Measurements from ENCODE around the gene ZNF184. TPM values are rescaled to one million over a fixed set of nuclear protein-coding genes. Genes with fewer than 3 reads are reported as not detected.

ZNF184 gene
- total and polyA plus RNA-seq, 9 of the 15 experiments (the other 6 are each of a cell fraction or from before 2014, with no cell fraction given): 7.6 to 22.2 (median 12.8) TPM

GRCh38 chr6:27505209-27506027 lies 32.5 kb upstream of the ZNF184 start (continued):
- TF ChIP-seq, protein P1, sequence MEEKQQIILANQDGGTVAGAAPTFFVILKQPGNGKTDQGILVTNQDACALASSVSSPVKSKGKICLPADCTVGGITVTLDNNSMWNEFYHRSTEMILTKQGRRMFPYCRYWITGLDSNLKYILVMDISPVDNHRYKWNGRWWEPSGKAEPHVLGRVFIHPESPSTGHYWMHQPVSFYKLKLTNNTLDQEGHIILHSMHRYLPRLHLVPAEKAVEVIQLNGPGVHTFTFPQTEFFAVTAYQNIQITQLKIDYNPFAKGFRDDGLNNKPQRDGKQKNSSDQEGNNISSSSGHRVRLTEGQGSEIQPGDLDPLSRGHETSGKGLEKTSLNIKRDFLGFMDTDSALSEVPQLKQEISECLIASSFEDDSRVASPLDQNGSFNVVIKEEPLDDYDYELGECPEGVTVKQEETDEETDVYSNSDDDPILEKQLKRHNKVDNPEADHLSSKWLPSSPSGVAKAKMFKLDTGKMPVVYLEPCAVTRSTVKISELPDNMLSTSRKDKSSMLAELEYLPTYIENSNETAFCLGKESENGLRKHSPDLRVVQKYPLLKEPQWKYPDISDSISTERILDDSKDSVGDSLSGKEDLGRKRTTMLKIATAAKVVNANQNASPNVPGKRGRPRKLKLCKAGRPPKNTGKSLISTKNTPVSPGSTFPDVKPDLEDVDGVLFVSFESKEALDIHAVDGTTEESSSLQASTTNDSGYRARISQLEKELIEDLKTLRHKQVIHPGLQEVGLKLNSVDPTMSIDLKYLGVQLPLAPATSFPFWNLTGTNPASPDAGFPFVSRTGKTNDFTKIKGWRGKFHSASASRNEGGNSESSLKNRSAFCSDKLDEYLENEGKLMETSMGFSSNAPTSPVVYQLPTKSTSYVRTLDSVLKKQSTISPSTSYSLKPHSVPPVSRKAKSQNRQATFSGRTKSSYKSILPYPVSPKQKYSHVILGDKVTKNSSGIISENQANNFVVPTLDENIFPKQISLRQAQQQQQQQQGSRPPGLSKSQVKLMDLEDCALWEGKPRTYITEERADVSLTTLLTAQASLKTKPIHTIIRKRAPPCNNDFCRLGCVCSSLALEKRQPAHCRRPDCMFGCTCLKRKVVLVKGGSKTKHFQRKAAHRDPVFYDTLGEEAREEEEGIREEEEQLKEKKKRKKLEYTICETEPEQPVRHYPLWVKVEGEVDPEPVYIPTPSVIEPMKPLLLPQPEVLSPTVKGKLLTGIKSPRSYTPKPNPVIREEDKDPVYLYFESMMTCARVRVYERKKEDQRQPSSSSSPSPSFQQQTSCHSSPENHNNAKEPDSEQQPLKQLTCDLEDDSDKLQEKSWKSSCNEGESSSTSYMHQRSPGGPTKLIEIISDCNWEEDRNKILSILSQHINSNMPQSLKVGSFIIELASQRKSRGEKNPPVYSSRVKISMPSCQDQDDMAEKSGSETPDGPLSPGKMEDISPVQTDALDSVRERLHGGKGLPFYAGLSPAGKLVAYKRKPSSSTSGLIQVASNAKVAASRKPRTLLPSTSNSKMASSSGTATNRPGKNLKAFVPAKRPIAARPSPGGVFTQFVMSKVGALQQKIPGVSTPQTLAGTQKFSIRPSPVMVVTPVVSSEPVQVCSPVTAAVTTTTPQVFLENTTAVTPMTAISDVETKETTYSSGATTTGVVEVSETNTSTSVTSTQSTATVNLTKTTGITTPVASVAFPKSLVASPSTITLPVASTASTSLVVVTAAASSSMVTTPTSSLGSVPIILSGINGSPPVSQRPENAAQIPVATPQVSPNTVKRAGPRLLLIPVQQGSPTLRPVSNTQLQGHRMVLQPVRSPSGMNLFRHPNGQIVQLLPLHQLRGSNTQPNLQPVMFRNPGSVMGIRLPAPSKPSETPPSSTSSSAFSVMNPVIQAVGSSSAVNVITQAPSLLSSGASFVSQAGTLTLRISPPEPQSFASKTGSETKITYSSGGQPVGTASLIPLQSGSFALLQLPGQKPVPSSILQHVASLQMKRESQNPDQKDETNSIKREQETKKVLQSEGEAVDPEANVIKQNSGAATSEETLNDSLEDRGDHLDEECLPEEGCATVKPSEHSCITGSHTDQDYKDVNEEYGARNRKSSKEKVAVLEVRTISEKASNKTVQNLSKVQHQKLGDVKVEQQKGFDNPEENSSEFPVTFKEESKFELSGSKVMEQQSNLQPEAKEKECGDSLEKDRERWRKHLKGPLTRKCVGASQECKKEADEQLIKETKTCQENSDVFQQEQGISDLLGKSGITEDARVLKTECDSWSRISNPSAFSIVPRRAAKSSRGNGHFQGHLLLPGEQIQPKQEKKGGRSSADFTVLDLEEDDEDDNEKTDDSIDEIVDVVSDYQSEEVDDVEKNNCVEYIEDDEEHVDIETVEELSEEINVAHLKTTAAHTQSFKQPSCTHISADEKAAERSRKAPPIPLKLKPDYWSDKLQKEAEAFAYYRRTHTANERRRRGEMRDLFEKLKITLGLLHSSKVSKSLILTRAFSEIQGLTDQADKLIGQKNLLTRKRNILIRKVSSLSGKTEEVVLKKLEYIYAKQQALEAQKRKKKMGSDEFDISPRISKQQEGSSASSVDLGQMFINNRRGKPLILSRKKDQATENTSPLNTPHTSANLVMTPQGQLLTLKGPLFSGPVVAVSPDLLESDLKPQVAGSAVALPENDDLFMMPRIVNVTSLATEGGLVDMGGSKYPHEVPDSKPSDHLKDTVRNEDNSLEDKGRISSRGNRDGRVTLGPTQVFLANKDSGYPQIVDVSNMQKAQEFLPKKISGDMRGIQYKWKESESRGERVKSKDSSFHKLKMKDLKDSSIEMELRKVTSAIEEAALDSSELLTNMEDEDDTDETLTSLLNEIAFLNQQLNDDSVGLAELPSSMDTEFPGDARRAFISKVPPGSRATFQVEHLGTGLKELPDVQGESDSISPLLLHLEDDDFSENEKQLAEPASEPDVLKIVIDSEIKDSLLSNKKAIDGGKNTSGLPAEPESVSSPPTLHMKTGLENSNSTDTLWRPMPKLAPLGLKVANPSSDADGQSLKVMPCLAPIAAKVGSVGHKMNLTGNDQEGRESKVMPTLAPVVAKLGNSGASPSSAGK (IDR thresholded peaks at IDR 0.05): no peak
- TF ChIP-seq ZFPM2 (CRISPR knock-in tag; IDR thresholded peaks at IDR 0.05): 0 out of 2 replicates have a peak, but pooled peaks have one; percentile 35
- TF ChIP-seq, protein P2, sequence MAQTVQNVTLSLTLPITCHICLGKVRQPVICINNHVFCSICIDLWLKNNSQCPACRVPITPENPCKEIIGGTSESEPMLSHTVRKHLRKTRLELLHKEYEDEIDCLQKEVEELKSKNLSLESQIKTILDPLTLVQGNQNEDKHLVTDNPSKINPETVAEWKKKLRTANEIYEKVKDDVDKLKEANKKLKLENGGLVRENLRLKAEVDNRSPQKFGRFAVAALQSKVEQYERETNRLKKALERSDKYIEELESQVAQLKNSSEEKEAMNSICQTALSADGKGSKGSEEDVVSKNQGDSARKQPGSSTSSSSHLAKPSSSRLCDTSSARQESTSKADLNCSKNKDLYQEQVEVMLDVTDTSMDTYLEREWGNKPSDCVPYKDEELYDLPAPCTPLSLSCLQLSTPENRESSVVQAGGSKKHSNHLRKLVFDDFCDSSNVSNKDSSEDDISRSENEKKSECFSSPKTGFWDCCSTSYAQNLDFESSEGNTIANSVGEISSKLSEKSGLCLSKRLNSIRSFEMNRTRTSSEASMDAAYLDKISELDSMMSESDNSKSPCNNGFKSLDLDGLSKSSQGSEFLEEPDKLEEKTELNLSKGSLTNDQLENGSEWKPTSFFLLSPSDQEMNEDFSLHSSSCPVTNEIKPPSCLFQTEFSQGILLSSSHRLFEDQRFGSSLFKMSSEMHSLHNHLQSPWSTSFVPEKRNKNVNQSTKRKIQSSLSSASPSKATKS (CRISPR knock-in tag; IDR thresholded peaks at IDR 0.05): no peak
- no peak for TF ChIP-seq HINFP (tag; conservative IDR thresholded peaks at IDR 0.05; ENCODE audit: low read depth)
- TF ChIP-seq XRCC4 (IDR thresholded peaks at IDR 0.05; ENCODE audit: extremely low read depth, insufficient read depth, insufficient read length): no peak
- TF ChIP-seq ERF (CRISPR knock-in tag; IDR thresholded peaks at IDR 0.05): no peak
- TF ChIP-seq, protein P3, sequence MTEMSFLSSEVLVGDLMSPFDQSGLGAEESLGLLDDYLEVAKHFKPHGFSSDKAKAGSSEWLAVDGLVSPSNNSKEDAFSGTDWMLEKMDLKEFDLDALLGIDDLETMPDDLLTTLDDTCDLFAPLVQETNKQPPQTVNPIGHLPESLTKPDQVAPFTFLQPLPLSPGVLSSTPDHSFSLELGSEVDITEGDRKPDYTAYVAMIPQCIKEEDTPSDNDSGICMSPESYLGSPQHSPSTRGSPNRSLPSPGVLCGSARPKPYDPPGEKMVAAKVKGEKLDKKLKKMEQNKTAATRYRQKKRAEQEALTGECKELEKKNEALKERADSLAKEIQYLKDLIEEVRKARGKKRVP (CRISPR knock-in tag; IDR thresholded peaks at IDR 0.05): no peak
- TF ChIP-seq TOE1 (IDR thresholded peaks at IDR 0.05; ENCODE audit: borderline replicate concordance): peak; percentile 77; the same call in 1 of the 2 replicates
- TF ChIP-seq TOE1 (CRISPR knock-in tag; IDR thresholded peaks at IDR 0.05; ENCODE audit: borderline replicate concordance, low read depth): peak; percentile 91; the same call in 1 of the 2 replicates
- TF ChIP-seq NFIC (IDR thresholded peaks at IDR 0.05): peak; percentile 80

Data from K562 (cell line).